Measurements from ENCODE around the gene SREBF1.

The SREBF1 gene

DNA sequence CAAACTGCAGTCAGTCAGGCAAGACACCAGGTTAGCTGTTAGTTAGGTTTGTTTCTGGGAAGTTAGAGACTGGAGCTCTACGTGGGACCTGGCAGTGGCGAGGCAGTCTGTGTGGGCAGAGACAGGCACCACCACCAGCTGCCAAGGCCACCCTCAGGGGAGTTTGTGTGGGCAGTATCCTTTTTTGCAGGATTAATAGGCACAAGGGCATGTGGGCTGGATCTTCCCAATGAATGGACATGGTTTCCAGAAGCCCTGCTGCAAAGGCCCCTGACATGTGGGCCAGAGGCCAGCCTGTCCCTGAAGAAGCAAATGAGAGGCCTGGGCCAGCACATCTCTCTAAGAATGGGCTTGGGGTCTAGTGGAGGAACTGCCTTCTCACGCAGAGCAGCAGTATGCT is 19.2 kb upstream of the SREBF1 start:
- ChIA-PET POLR2A (no interaction called here), CTCF (interaction anchor here (0.7 to 6.3 kb wide), 7 partner anchors 43 to 501 kb away, joined by 3 to 74 read pairs (median 3); no protein-coding TSS in a partner anchor)
- no peak for TF ChIP-seq CTCF (IDR thresholded peaks at IDR 0.05; ENCODE audit: insufficient read depth, low read length, missing control alignments)
- H3K4me3 ChIP-seq (ENCODE audit: low read depth, low read length): no peak overlapping the region
- no peak for DNase-seq (ENCODE audit: low read depth, low spot score)

GRCh38 chr17:17853811-17854447 is 17.1 kb upstream of the SREBF1 start:
- no peak for TF ChIP-seq CTCF (IDR thresholded peaks at IDR 0.05; ENCODE audit: insufficient read depth, low read length, missing control alignments)
- ChIA-PET POLR2A (no interaction called here), CTCF (interaction anchor here (0.7 to 9.0 kb wide), 10 partner anchors 7 to 499 kb away, joined by 3 to 82 read pairs (median 3); no protein-coding TSS in a partner anchor)
- H3K4me3 ChIP-seq (ENCODE audit: low read depth, low read length): no peak overlapping the region
- DNase-seq (ENCODE audit: low read depth, low spot score): no peak

GRCh38 chr17:17852930-17853329 is 16.1 kb upstream of the SREBF1 start:
- no peak for DNase-seq (ENCODE audit: low read depth, low spot score)
- ChIA-PET CTCF (interaction anchor here (0.7 to 9.0 kb wide), 9 partner anchors 8 to 498 kb away, joined by 3 to 82 read pairs (median 3); partner anchors contain the start of gene RAI1), POLR2A (no interaction called here)
- no peak overlapping the region for H3K4me3 ChIP-seq (ENCODE audit: low read depth, low read length)
- no peak for TF ChIP-seq CTCF (IDR thresholded peaks at IDR 0.05; ENCODE audit: insufficient read depth, low read length, missing control alignments)

DNA sequence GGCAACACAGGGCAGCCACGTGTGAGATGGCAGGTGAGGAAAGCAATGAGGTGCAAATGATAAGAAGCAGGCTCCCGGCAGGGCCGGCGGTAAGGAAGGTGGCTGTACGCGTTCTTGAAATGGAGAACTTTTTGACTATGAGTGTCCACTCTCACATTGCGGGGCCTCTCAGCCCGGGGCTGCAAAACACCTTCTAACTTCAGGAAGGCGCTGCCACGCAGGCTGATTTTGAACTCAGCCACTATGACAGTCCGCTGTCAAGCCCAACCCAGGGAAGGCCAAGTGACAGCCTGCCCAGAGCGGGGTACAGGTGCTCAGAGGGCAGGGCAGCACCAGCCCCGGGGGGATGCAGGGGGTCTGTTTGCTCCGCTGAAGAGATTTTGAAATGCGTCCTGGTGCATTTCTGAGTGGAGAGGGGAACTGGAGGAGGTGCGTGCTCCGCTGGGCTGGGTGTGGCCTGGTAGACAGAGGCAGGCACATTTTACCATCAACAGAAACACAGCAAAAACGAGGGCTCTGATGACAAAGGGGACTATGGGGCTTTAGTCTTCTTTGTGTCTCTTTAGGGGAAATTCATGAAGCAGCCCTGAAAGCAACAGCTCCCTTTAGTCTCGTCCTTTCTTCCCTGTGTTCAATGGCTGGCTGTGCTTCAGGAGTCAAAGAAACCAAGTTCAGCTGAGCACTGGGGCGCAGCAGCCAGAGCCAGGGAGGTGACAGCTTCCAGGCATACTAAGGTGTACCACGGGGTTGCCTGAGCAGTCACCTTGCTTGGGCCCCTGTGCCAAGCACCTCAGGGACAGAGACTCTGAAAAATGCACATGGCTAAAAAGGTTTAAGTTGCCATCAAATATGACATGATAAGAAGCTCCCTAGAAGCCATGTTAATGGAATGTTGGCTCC is 14.6 kb upstream of the SREBF1 start:
- DNase-seq (ENCODE audit: low read depth, low spot score): no peak
- TF ChIP-seq CTCF (IDR thresholded peaks at IDR 0.05; ENCODE audit: insufficient read depth, low read length, missing control alignments): no peak
- ChIA-PET POLR2A (no interaction called here), CTCF (interaction anchor here (1.0 to 9.0 kb wide), 3 partner anchors 9 to 59 kb away, joined by 3 to 82 read pairs (median 3); no protein-coding TSS in a partner anchor)
- no peak overlapping the region for H3K4me3 ChIP-seq (ENCODE audit: low read depth, low read length)

- DNase-seq (ENCODE audit: low read depth, low spot score): no peak
- CTCF ChIA-PET: interaction anchor here (0.6 to 9.0 kb wide), 5 partner anchors 9 to 169 kb away, joined by 3 to 82 read pairs (median 3); partner anchors contain the start of gene SREBF1
- TF ChIP-seq CTCF (IDR thresholded peaks at IDR 0.05; ENCODE audit: insufficient read depth, low read length, missing control alignments): peak; percentile 30
Observed at GRCh38 chr17:17849845-17850373, 13.1 kb upstream of the SREBF1 start.

More at GRCh38 chr17:17849845-17850373, 13.1 kb upstream of the SREBF1 start:
- POLR2A ChIA-PET: interaction anchor here (0.7 kb wide), 2 partner anchors 168 to 183 kb away, joined by 3 to 4 read pairs; no protein-coding TSS in a partner anchor
- no peak overlapping the region for H3K4me3 ChIP-seq (ENCODE audit: low read depth, low read length)

Measured in AG04449 (cell line).